ENCODE results near the gene DNM1L.

Gene DNM1L

DNA sequence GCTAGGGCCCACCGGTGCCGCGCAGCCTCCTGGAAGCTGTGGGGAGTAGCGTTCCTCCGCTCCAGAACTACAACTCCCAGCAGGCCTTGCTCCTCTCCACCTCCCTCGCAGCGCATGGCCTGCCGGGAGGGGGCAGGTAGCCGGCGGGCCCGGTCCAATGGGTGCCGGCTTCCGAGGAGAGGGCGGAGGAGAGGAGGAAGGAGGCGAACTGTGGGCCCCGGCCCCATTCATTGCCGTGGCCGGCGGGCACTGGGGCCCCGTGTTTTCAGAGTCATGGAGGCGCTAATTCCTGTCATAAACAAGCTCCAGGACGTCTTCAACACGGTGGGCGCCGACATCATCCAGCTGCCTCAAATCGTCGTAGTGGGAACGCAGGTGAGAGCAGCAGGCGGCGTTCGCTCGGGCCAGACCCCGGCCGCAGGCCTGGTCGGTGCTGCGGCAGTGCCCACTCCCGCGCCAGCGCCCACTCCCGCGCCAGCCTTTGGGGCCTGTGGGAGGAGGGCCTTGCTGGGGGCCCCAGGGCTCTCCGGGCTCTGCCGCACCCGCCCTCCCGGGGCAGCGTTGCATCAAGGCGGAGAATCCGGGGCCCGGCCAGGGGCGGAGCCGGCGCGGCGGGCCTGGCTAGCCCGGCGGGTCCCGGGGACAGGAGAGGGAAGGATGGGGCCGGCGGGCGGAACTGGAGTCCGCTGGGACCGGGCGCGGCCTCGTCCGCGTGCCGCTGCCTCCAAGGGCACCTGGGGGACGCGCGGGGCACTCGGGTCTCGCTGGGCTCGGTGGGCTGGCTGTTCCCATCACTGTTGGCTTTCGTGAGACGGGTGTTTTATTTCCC is at the start of gene DNM1L:
TSS of gene DNM1L (plus strand) at position 211 of the 829 bp plus-strand sequence. CDS start at position 274, 63 bp downstream.
- peak; percentile 95 for DNase-seq

DNA sequence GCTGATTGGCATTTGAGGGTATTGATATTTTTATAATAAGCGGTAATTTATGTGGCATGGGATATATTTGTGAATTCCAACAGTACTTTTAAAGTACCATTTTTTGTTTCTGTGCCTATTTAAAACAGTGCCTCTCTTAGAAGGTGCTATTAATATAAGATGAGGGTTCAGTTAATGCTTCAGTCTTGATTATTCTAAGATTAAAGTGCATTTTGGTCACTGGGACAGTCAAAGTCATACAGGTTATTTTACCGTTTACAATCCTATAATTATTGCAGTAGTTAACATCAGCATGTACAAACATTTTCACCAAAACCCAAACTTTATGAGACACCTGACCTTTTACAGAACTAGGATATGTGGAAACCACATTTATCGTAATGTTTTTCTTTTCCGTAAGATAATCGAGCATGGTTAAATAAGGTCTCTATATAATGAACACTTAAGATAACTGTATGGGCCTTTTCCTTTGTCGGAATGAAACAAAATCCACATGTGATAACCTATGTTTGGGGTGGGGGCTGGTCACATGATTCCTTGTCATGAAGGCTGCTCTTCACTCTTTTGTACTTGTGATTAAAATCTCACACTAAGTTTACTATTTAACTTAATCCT is 37.7 kb upstream of the DNM1L start:
- no peak for DNase-seq

DNA sequence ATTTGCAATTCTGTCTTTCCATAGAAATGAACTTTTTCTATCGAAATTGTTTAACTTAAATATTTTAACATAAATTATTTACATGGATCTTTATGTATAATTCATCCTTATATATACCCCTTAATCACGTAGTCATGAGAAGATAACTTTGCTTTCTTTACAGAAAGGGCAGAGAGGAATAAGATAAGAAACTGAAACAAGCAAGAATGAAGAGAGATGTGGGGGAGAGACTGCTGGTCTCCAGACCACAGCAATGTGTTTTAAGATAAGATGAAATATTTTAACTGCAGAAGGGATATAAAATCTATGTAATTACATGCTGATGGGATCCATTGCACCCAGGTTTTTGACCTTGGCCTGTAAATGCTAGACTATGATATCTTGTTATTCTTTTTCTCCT is 34.7 kb upstream of the DNM1L start:
- DNase-seq = no peak

GRCh38 chr12:32647275-32647674 is 31.8 kb upstream of the DNM1L start:
- no peak for DNase-seq

DNA sequence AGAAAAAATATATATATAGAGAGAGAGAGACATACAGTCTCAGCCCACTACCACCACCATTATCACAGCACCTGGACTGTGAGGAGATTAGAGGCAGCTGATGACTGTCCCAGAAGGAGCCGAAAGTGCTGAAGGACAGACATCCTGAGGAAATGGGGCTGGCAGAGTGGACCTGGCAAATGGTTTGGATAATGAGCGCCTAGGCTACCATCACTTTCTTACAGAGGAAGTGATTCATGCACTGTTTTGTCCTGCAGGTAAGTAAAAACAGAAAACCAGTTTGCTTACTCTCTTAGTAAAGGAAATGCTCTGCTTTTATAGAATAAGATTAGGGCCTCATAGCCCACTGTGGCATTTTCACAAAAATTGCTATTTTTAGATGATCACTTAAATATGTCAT is 28.6 kb upstream of the DNM1L start:
- DNase-seq = no peak

GRCh38 chr12:32651151-32651955 is 27.7 kb upstream of the DNM1L start:
- no peak for DNase-seq

DNA sequence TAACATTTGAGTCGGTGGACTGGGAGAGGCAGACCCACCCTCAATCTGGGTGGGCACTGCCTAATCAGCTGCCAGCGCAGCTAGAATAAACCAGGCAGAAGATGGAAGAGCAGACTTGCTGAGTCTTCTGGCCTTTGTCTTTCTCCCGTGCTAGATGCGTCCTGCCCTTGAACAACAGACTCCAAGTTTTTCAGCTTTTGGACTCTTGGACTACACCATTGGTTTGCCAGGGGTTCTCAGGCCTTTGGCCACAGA is 27.2 kb upstream of the DNM1L start:
- no peak for DNase-seq

- DNase-seq = no peak
These were observed 19.1 kb upstream of the DNM1L start for GRCh38 chr12:32659908-32660440.

DNA sequence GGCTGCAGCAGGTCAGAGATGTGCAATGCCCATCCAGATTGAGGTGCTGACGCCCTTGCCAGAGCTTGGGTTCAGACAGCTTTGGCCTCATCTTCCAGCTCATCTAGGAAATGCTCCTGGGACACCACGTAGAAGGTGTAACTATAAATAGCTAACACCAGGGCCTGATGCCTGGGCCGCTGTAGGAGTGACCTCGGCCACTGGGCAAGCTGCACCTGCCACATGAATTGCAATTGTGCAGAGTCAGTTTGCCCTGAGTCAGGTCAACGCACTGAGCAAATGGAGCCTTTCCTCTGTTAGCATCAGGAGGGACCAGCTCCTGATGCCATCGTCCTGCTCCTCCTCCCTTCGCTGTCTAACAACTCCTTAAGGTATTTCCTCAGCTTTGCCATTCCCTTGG is 17.4 kb upstream of the DNM1L start:
- no peak for DNase-seq

DNA sequence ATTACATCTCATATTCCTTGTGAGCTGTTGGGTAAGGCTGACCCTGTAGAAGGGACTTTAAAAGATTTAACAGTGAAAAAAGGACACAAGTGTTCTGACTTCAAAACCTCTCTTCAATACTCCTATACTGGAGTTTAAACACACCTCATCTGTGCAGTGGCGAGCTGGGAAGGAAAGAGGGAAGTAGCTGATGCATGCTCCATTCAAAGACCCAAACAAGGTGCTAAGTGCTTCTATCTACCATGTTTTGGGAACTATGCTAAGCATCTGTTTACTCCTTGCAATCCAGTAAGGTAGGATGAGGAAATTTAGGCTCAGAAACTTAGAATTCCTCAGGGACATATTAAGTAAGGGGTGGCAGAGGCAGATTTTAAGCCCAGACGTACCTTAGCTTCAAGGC is 16.4 kb upstream of the DNM1L start:
- DNase-seq = no peak

DNA sequence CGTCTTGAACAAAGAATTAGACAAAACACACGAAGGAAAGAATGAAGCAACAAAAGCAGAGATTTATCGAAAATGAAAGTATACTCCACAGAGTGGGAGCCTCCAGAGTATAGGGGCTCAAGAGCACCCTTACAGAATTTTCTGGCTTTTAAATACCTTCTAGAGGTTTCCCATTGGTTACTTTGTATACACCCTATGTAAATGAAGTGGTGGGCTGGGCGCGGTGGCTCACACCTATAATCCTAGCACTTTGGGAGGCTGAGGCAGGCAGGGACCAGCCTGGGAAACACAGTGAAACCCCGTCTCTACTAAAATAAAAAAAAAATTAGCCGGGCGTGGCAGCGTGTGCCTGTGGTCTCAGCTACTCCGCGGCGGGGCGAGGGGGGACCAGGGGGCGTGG is 13.1 kb upstream of the DNM1L start:
- DNase-seq = no peak

DNA sequence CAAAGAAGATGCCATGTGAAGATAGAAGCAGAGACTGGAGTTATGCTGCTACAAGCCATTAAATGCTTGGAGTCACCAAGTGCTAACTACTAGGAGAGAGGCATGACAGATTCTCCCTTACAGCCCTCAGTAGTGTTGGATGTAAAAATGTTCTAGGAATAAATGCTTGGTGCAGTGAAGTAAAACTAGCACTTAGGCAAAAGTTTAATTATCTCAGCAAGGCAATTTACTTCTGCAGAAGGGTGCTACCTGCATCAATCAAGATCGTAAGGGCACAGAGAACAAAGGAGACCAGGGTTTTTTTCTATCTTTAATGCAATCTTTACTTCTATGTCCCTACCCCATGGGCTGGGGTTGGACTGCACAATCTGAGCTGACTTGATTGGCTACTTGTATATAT is 9.5 kb upstream of the DNM1L start:
- DNase-seq = no peak

- DNase-seq = peak; percentile 21
These were observed 6.9 kb upstream of the DNM1L start for GRCh38 chr12:32671930-32672780.

DNA sequence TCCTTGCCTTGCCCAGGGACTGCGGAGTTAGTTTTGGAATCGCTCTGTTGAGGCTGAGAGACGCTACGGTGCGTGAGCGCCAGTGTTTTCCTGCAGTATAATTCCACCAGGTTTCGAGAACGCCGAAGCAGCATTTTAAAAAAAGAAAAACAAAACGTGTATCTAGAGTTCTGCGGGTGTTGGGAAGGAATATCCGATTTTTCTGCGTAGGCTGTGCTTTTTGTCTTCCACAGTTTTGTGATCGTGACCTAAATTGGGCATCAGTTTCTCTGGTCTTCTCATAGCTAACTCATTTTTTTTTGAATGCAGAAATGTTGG is 778 bp downstream of the DNM1L start:
- no peak for DNase-seq

- DNase-seq = no peak
These were observed 1.7 kb downstream of the DNM1L start for GRCh38 chr12:32680787-32681186.

GRCh38 chr12:32681272-32681671 is 2.2 kb downstream of the DNM1L start:
- DNase-seq = no peak

DNA sequence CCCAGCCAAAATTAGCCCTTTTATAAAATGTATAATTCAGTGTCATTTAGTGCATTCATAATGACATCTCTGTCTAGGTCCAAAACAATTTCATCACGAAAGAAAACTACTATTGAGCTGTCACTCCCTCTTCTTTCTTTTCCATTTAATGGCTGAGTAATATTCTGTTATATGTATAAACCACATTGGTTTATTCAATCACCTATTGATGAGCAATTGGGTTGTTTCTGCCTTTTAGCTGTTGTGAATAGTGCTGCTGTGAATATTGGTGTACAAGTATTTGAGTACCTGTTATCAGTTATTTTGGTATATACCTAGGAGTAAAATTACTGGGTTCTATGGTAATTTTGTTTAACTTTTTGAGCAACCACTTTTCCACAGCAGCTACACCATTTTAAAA is 7.2 kb downstream of the DNM1L start:
- DNase-seq = no peak

DNA sequence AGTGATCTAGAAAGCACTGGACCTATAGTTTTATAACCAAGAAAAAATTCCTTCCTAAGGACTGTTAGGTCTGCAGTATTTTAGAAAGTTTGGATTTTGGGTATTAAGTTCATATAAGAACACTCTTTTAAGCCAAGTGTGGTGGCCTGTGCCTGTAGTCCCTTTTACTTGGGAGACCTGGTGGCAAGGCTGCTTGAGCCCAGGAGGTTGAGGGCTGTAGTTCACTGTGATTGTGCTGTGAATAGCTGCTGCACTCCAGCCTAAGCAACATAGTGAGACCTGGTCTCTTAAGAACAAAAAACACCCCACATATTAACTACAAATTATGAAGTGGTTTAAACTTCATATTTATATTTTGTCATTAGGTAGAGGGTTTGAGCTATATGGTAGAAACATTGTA is 9.7 kb downstream of the DNM1L start:
- DNase-seq = no peak

DNA sequence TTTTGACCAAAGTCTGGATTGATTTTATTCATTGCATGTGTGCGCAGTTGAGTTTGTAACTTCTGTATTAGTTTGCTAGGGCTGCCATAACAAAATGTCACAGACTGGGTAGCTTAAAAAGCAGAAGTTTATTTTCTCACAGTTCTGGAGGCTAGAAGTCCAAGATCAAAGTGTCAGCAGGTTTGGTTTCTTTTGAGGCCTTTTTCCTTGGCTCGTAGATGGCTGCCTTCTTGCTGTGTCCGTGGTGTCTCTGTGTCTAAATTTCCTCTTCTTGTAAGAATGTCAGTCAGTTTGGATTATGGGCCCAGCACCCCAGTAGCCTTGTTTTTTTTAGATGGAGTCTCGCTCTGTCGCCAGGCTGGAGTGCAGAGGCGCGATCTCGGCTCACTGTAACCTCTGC is 11.8 kb downstream of the DNM1L start:
- DNase-seq = no peak

DNA sequence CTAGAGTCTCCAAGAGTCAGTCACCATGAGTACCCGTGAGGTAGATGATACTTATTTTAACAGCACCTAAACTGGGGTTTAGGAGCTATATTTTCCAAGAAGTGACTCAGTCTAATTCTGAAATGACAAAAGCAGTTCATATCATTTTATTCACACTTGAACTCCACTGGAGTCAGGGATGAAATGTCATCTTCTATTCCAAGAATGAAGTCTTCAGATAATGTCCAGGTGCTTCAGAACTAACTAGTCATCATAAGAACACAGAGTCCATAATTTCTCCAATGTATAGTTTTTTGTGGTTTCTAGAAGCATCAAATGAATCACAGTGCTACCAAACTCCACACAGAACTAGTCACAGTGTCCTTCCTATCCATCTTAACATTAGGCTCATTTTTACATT is 13.3 kb downstream of the DNM1L start:
- DNase-seq = no peak

DNA sequence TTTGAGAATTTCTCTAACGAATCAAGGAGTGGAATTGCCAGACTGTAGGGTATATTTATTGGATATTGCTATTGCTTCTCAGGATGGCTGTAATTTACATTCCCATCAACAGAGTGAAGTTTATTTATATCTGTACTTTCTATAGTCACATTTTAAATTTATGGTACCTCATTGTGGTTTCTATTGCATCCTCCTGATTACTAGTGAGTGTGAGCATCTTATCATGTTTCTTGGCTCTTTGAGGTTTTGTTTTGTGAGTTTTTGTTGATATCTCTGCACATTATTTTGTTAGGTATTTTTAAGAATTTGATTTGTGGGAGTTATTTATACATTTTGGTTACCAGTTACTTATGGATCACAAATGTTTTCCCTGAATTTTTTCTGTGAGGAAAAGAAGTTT is 13.9 kb downstream of the DNM1L start:
- no peak for DNase-seq

- DNase-seq = no peak
These were observed 16.7 kb downstream of the DNM1L start for GRCh38 chr12:32695787-32696186.

GRCh38 chr12:32697445-32697844 is 18.3 kb downstream of the DNM1L start:
- no peak for DNase-seq
